ENCODE results near the gene ALPL. TPM values are rescaled to one million over a fixed set of nuclear protein-coding genes. Genes with fewer than 3 reads are reported as not detected.

The ALPL gene
- total RNA-seq, 1 experiment from 2014 or later, result 0.31 TPM

- TF ChIP-seq CTCF (IDR thresholded peaks at IDR 0.05; ENCODE audit: unreplicated experiment), result no peak
- intact Hi-C loops (cut with micrococcal nuclease; ENCODE audit: unreplicated experiment), result no loop called here
- no peaks in the 10 kb centered on the region for H3K9me3 Mint-ChIP-seq (ENCODE audit: low read depth, unreplicated experiment)
- CTCF ChIA-PET, result interaction anchor here (0.7 kb wide), 1 partner anchor 15 kb away, joined by 3 read pairs; no protein-coding TSS in a partner anchor
- no peak overlapping the region for H3K27ac Mint-ChIP-seq (ENCODE audit: unreplicated experiment)
- BruUV-seq (replicated peaks), result no TSS peak
- H3K4me1 Mint-ChIP-seq (ENCODE audit: low read depth, unreplicated experiment), result peaks cover 14% of the 10 kb centered on the region
- H3K36me3 Mint-ChIP-seq (ENCODE audit: insufficient read depth, unreplicated experiment), result no peaks in the 10 kb centered on the region
- H3K27me3 Mint-ChIP-seq (ENCODE audit: unreplicated experiment), result no peaks in the 10 kb centered on the region
- no peak for DNase-seq
- H3K4me3 Mint-ChIP-seq (ENCODE audit: low read depth, unreplicated experiment), result no peak overlapping the region
Observed at GRCh38 chr1:21520899-21521716, 11.9 kb downstream of the ALPL start.

GRCh38 chr1:21521717-21522060 is 12.5 kb downstream of the ALPL start:
- CTCF ChIA-PET, result no interaction called here
- DNase-seq, result no peak
- BruUV-seq (replicated peaks), result no TSS peak
- no peak for TF ChIP-seq CTCF (IDR thresholded peaks at IDR 0.05; ENCODE audit: unreplicated experiment)
- Mint-ChIP-seq H3K27ac (ENCODE audit: unreplicated experiment) (no peak overlapping the region), H3K27me3 (ENCODE audit: unreplicated experiment) (no peaks in the 10 kb centered on the region), H3K4me3 (ENCODE audit: low read depth, unreplicated experiment) (no peak overlapping the region), H3K9me3 (ENCODE audit: low read depth, unreplicated experiment) (no peaks in the 10 kb centered on the region), H3K36me3 (ENCODE audit: insufficient read depth, unreplicated experiment) (no peaks in the 10 kb centered on the region), H3K4me1 (ENCODE audit: low read depth, unreplicated experiment) (peaks cover 9% of the 10 kb centered on the region)
- intact Hi-C loops (cut with micrococcal nuclease; ENCODE audit: unreplicated experiment), result no loop called here

GRCh38 chr1:21522525-21523038 is 13.4 kb downstream of the ALPL start:
- no peak overlapping the region for H3K27ac Mint-ChIP-seq (ENCODE audit: unreplicated experiment)
- no peak for TF ChIP-seq CTCF (IDR thresholded peaks at IDR 0.05; ENCODE audit: unreplicated experiment)
- no peaks in the 10 kb centered on the region for H3K27me3 Mint-ChIP-seq (ENCODE audit: unreplicated experiment)
- H3K4me3 Mint-ChIP-seq (ENCODE audit: low read depth, unreplicated experiment), result no peak overlapping the region
- H3K9me3 Mint-ChIP-seq (ENCODE audit: low read depth, unreplicated experiment), result no peaks in the 10 kb centered on the region
- DNase-seq, result no peak
- CTCF ChIA-PET, result interaction anchor here (1.1 kb wide), 1 partner anchor 11 kb away, joined by 3 read pairs; no protein-coding TSS in a partner anchor
- peaks cover under 1% of the 10 kb centered on the region for H3K4me1 Mint-ChIP-seq (ENCODE audit: low read depth, unreplicated experiment)
- intact Hi-C loops (cut with micrococcal nuclease; ENCODE audit: unreplicated experiment), result no loop called here
- H3K36me3 Mint-ChIP-seq (ENCODE audit: insufficient read depth, unreplicated experiment), result no peaks in the 10 kb centered on the region
- no TSS peak for BruUV-seq (replicated peaks)

GRCh38 chr1:21523297-21523813 is 14.1 kb downstream of the ALPL start:
- H3K36me3 Mint-ChIP-seq (ENCODE audit: insufficient read depth, unreplicated experiment), result no peaks in the 10 kb centered on the region
- DNase-seq, result no peak
- no peaks in the 10 kb centered on the region for H3K9me3 Mint-ChIP-seq (ENCODE audit: low read depth, unreplicated experiment)
- no peaks in the 10 kb centered on the region for H3K4me1 Mint-ChIP-seq (ENCODE audit: low read depth, unreplicated experiment)
- TF ChIP-seq CTCF (IDR thresholded peaks at IDR 0.05; ENCODE audit: unreplicated experiment), result no peak
- no TSS peak for BruUV-seq (replicated peaks)
- no peak overlapping the region for H3K4me3 Mint-ChIP-seq (ENCODE audit: low read depth, unreplicated experiment)
- intact Hi-C loops (cut with micrococcal nuclease; ENCODE audit: unreplicated experiment), result no loop called here
- no peaks in the 10 kb centered on the region for H3K27me3 Mint-ChIP-seq (ENCODE audit: unreplicated experiment)
- CTCF ChIA-PET, result interaction anchor here (0.7 to 1.1 kb wide), 3 partner anchors 12 to 971 kb away, joined by 3 to 7 read pairs (median 3); no protein-coding TSS in a partner anchor
- no peak overlapping the region for H3K27ac Mint-ChIP-seq (ENCODE audit: unreplicated experiment)

All from Calu3 (cell line).